K562 (cell line): ENCODE measurements around the gene MRPL42. TPM values are rescaled to one million over a fixed set of nuclear protein-coding genes. Genes with fewer than 3 reads are reported as not detected.
A peak's percentile ranks its signal among the peaks of the same experiment; 100 is the strongest.

ENCODE experiments used
- ATAC-seq: fragments of 200-7000 bp; cut with Tn5 transposase; 3 replicates; pipeline ENCODE4 v1.9.1; 2020; ENCODE audit warnings: moderate library complexity
- BruUV-seq: library from RNA; stranded (reverse); fragments of 400-500 nt; replicated peaks from 2 replicates; lab custom pipeline; 2021; lab: Mats Ljungman, UMichigan
- CTCF ChIA-PET: fragments of 300-600 bp; formaldehyde crosslinking; extraction: SDS; loops from one replicate; lab custom pipeline; 2021; ENCODE audit warnings: low intra/inter-chr PET ratio; lab: Yijun Ruan, JAX
- POLR2A ChIA-PET: fragments of 300-600, 350-650 bp; sonication (Branson Sonifier 250); formaldehyde crosslinking; extraction: SDS; loops from one replicate; lab custom pipeline; 2021; ENCODE audit warnings: antibody characterized with exemption, inconsistent platforms; lab: Yijun Ruan, JAX
- DNase-seq, 4 experiments: peaks; one replicate each; pipeline versions ENCODE4 v3.0.0 to v3.0.0-alpha.2; 2011 to 2018; ENCODE audit warnings: low spot score in 3 of 4, mixed read lengths in 3 of 4; ENCODE audit errors: extremely low read depth in 1 of 4
- FAIRE-seq: peaks from 2 replicates; lab custom pipeline; 2011; peaks lifted over from hg19 to GRCh38; lab: Jason Lieb, UNC
- H2AFZ ChIP-seq: 2 replicates; pipeline ENCODE4 v1.6.0; 2011; ENCODE audit warnings: low read depth, low read length, control low read depth, inconsistent platforms
- H3K27ac ChIP-seq: fragments of 200-600 bp; 3 replicates; pipeline ENCODE4 v1.8.0; 2011; ENCODE audit warnings: low read depth, mild to moderate bottlenecking, control low read depth, inconsistent platforms, low read length, moderate library complexity, mixed read lengths; ENCODE audit errors: extremely low read depth
- H3K27me3 ChIP-seq, 2 experiments: fragments of 300-600 bp in 1 of 2; 2 replicates in 1 of 2; 3 replicates in 1 of 2; pipeline versions ENCODE4 v1.6.0 to v1.8.0; 2011; ENCODE audit warnings: inconsistent platforms in 2 of 2, low read length in 2 of 2, mild to moderate bottlenecking in 1 of 2, mixed read lengths in 1 of 2, moderate library complexity in 1 of 2; ENCODE audit not compliant: control insufficient read depth in 2 of 2, insufficient read depth in 2 of 2
- H3K36me3 ChIP-seq: fragments of 300-600 bp; 3 replicates; pipeline ENCODE4 v1.8.0; 2011; ENCODE audit warnings: mild to moderate bottlenecking, low read length, inconsistent platforms; ENCODE audit not compliant: control insufficient read depth, insufficient read depth
- H3K4me1 ChIP-seq, 2 experiments: fragments of 200-600 bp in 1 of 2; replicated peaks in 1 of 2; 2 replicates in 1 of 2; 3 replicates in 1 of 2; pipeline versions ENCODE4 v1.5.1 to v1.8.0; 2011; ENCODE audit warnings: inconsistent platforms in 2 of 2, low read length in 2 of 2, mild to moderate bottlenecking in 1 of 2, mixed read lengths in 1 of 2, moderate library complexity in 1 of 2; ENCODE audit not compliant: control insufficient read depth in 2 of 2, insufficient read depth in 2 of 2
- H3K4me2 ChIP-seq: 2 replicates; pipeline ENCODE4 v1.6.1; 2011; ENCODE audit warnings: low read length, control low read depth, inconsistent platforms, mixed read lengths; ENCODE audit not compliant: insufficient read depth
- H3K4me3 ChIP-seq: fragments of 200-600 bp; sonication (generic), shearing (Covaris generic); 2 replicates; pipeline ENCODE4 v1.5.1; 2016; ENCODE audit warnings: control low read depth, inconsistent platforms
- H3K79me2 ChIP-seq: fragments of 200-600 bp; 3 replicates; pipeline ENCODE4 v1.8.0; 2011; ENCODE audit warnings: low read length, inconsistent platforms; ENCODE audit not compliant: control insufficient read depth, insufficient read depth
- H3K9ac ChIP-seq, 2 experiments: 2 replicates each; pipeline versions ENCODE4 v1.6.0 to v1.6.1; 2011; ENCODE audit warnings: low read depth in 2 of 2, low read length in 2 of 2, control low read depth in 1 of 2, inconsistent platforms in 1 of 2, mild to moderate bottlenecking in 1 of 2, mixed read lengths in 1 of 2; ENCODE audit not compliant: insufficient read depth in 1 of 2
- H3K9me1 ChIP-seq: one replicate; pipeline ENCODE4 v1.6.0; 2011; ENCODE audit warnings: inconsistent platforms, mild to moderate bottlenecking, low read length, moderate library complexity; ENCODE audit not compliant: control insufficient read depth, insufficient read depth
- H3K9me3 ChIP-seq: replicated peaks from 2 replicates; pipeline ENCODE4 v1.5.1; 2011; ENCODE audit warnings: low read depth, low read length, inconsistent platforms; ENCODE audit not compliant: control insufficient read depth, insufficient read depth
- H4K20me1 ChIP-seq: replicated peaks from 2 replicates; pipeline ENCODE4 v1.6.1; 2011; ENCODE audit warnings: low read length, inconsistent platforms, mixed read lengths; ENCODE audit not compliant: control insufficient read depth, insufficient read depth
- C11orf30 ChIP-seq: fragments of 450-650 bp; IDR thresholded peaks from 2 replicates; pipeline ENCODE4 v1.6.1; 2016; ENCODE audit warnings: low read depth, mild to moderate bottlenecking
- MTA3 ChIP-seq: fragments of 450-650 bp; formaldehyde crosslinking; IDR thresholded peaks from 2 replicates; pipeline ENCODE4 v1.6.1; 2017; ENCODE audit warnings: mild to moderate bottlenecking, borderline replicate concordance
- USF1 ChIP-seq: sonication (generic); formaldehyde crosslinking; IDR thresholded peaks from 2 replicates; pipeline ENCODE4 v1.9.0; 2022; ENCODE audit warnings: mild to moderate bottlenecking, missing genetic modification reagents
- WGBS: fragments of 100-300 bp; shearing (Covaris generic); methylation state at CpG from one replicate; pipeline ENCODE4 v1.1.6; 2016; ENCODE audit warnings: low coverage, mixed read lengths; ENCODE audit not compliant: insufficient coverage; ENCODE audit errors: missing lambda C conversion rate; 5-methylcytosine and 5-hydroxymethylcytosine counted together
- in situ Hi-C: fragments of 300-500 bp; cut with MboI; formaldehyde crosslinking; loops from 4 replicates; pipeline ENCODE4 v1.15.0; 2018; ENCODE audit warnings: inconsistent platforms, mixed read lengths
- intact Hi-C: fragments of 100-400 bp; cut with micrococcal nuclease; formaldehyde crosslinking; loops from 2 replicates; pipeline ENCODE4 v1.14.2; 2022
- polyA plus RNA-seq, 8 experiments: library from polyadenylated mRNA; depleted of rRNA in 4 of 8; stranded (reverse) in 5 of 8; unstranded in 3 of 8; fragments of >200 nt; fragmentation: Nextera tagmentation in 2 of 8; fragmentation: Illumina TruSeq in 1 of 8; extraction: Ambion mirVana in 2 of 8; extraction: Trizol in 1 of 8; gene quantifications; 2 replicates each; pipeline versions ENCODE4 v1.2.1 to v1.2.3, GENCODE V29; 2011 to 2014; ENCODE audit warnings: inconsistent platforms in 1 of 8, missing spikeins in 1 of 8
- total RNA-seq, 7 experiments: library from RNA; depleted of rRNA in 6 of 7; stranded (reverse); fragments of >200 nt in 6 of 7; fragmentation: Illumina TruSeq in 2 of 7; extraction: Trizol in 2 of 7; gene quantifications; 2 replicates each; pipeline versions ENCODE4 v1.2.1 to v1.2.3, GENCODE V29; 2011 to 2021; ENCODE audit warnings: low replicate concordance in 1 of 7

The MRPL42 gene
- total and polyA plus RNA-seq, 9 of the 15 experiments (the other 6 are each of a cell fraction or from before 2014, with no cell fraction given), result 104 to 806 (median 218) TPM

- Histone ChIP-seq H3K4me2 (no peak overlapping the region), H3K4me1 (peaks cover 5 to 21% of the 10 kb centered on the region in 2 experiments; a peak in 3 of 5 replicates), H2AFZ (no peak overlapping the region), H3K27me3 (no peaks in the 10 kb centered on the region), H3K79me2 (peaks cover 97% of the 10 kb centered on the region), H3K9ac (no peak overlapping the region), H3K9me3 (no peaks in the 10 kb centered on the region), H3K27ac (no peak overlapping the region), H3K36me3 (peaks cover 5% of the 10 kb centered on the region; the same call in 1 of the 3 replicates), H3K4me3 (no peak overlapping the region), H4K20me1 (peaks cover 43% of the 10 kb centered on the region), H3K9me1 (no peaks in the 10 kb centered on the region)
- DNase-seq (no peak), FAIRE-seq (no peak), ATAC-seq (no peak)
- intact Hi-C loops (loop anchor here (10.0 kb wide), 1 partner anchor 679 kb away; no protein-coding TSS in a partner anchor), in situ Hi-C loops (loop anchor here (10.0 kb wide), 1 partner anchor 679 kb away; no protein-coding TSS in a partner anchor)
- BruUV-seq, result no TSS peak
- CTCF ChIA-PET, result no interaction called here
- no peak for TF ChIP-seq USF1 (CRISPR knock-in tag)
- 0 out of 2 replicates have a peak, but pooled peaks have one; percentile 7 for TF ChIP-seq C11orf30
- POLR2A ChIA-PET, result interaction anchor here (0.6 to 2.3 kb wide), 6 partner anchors 9 to 21 kb away, joined by 3 to 7 read pairs (median 4); partner anchors contain the start of gene UBE2N
- WGBS, result 53% methylated on average over 8 of the region's 8 CpGs
Observed at GRCh38 chr12:93425736-93426411, 41.4 kb upstream of the MRPL42 start.

- H3K4me3 ChIP-seq, result no peak overlapping the region
- no peak overlapping the region for H3K27ac ChIP-seq
- no peak for DNase-seq
- H3K4me2 ChIP-seq, result no peak overlapping the region
- H3K9ac ChIP-seq, result no peak overlapping the region
- peaks cover 98% of the 10 kb centered on the region for H3K79me2 ChIP-seq
- peaks cover 5% of the 10 kb centered on the region; the same call in 1 of the 3 replicates for H3K36me3 ChIP-seq
- no peak overlapping the region for H2AFZ ChIP-seq
- no peaks in the 10 kb centered on the region for H3K9me3 ChIP-seq
- no TSS peak for BruUV-seq
- no peak for TF ChIP-seq MTA3
- no peaks in the 10 kb centered on the region for H3K27me3 ChIP-seq
- H3K9me1 ChIP-seq, result no peaks in the 10 kb centered on the region
- in situ Hi-C loops (loop anchor here (10.0 kb wide), 1 partner anchor 678 kb away; no protein-coding TSS in a partner anchor), intact Hi-C loops (loop anchor here (10.0 kb wide), 1 partner anchor 678 kb away; no protein-coding TSS in a partner anchor)
- peaks cover 5 to 19% of the 10 kb centered on the region in 2 experiments; a peak in 3 of 5 replicates for H3K4me1 ChIP-seq
- no peak for FAIRE-seq
- peaks cover 43% of the 10 kb centered on the region for H4K20me1 ChIP-seq
- CTCF ChIA-PET, result no interaction called here
- ATAC-seq, result no peak
- POLR2A ChIA-PET, result interaction anchor here (0.6 to 2.3 kb wide), 6 partner anchors 8 to 425 kb away, joined by 3 to 7 read pairs (median 4); partner anchors contain the start of gene UBE2N
- 38% methylated on average over 1 of the region's 1 CpG for WGBS
Observed at GRCh38 chr12:93426412-93426805, 40.9 kb upstream of the MRPL42 start.
